NCI-H146 (cell line): Measurements from ENCODE around the gene GINS3.
A peak's percentile ranks its signal among the peaks of the same experiment; 100 is the strongest.
"Not testable (repeated sequence)": the region's sequence is repeated elsewhere in the genome, so short reads cannot be mapped to it uniquely, and the experiment has no call there.

Experiments used
- DNase-seq: peaks from one replicate; lab custom pipeline; 2025; lab: John Stamatoyannopoulos, UW

Gene GINS3

GRCh38 chr16:58389724-58390123, 2.5 kb upstream of the GINS3 start:
- no peak for DNase-seq

- DNase-seq = no peak
Observed at GRCh38 chr16:58393138-58393504, 850 bp downstream of the GINS3 start.

- DNase-seq = not testable (repeated sequence)
Observed at GRCh38 chr16:58396897-58397296, 4.6 kb downstream of the GINS3 start.

- peak; percentile 2 for DNase-seq
Observed at GRCh38 chr16:58399718-58400633, 7.7 kb downstream of the GINS3 start.

GRCh38 chr16:58401305-58401704, 9.0 kb downstream of the GINS3 start:
- not testable (repeated sequence) for DNase-seq

- no peak for DNase-seq
Observed at GRCh38 chr16:58402796-58403195, 10.5 kb downstream of the GINS3 start.

- DNase-seq = no peak
Observed at GRCh38 chr16:58409316-58409973, 17.2 kb downstream of the GINS3 start.

- no peak for DNase-seq
Observed at GRCh38 chr16:58411336-58411735, 19.1 kb downstream of the GINS3 start.

- DNase-seq = no peak
Observed at GRCh38 chr16:58411736-58412614, 19.7 kb downstream of the GINS3 start.

GRCh38 chr16:58412615-58412970, 20.3 kb downstream of the GINS3 start:
- DNase-seq = not testable (repeated sequence)

- DNase-seq = no peak
Observed at GRCh38 chr16:58413359-58413758, 21.1 kb downstream of the GINS3 start.

GRCh38 chr16:58415003-58415402, 22.7 kb downstream of the GINS3 start:
- no peak for DNase-seq

- not testable (repeated sequence) for DNase-seq
Observed at GRCh38 chr16:58415961-58416360, 23.7 kb downstream of the GINS3 start.

GRCh38 chr16:58417035-58417434, 24.8 kb downstream of the GINS3 start:
- DNase-seq = no peak

GRCh38 chr16:58417600-58417999, 25.3 kb downstream of the GINS3 start:
- DNase-seq = no peak

- DNase-seq = no peak
Observed at GRCh38 chr16:58418026-58418425, 25.8 kb downstream of the GINS3 start.

- DNase-seq = no peak
Observed at GRCh38 chr16:58418601-58419000, 26.3 kb downstream of the GINS3 start.

GRCh38 chr16:58419241-58419990, 27.1 kb downstream of the GINS3 start:
- DNase-seq = no peak

- DNase-seq = no peak
Observed at GRCh38 chr16:58421059-58421458, 28.8 kb downstream of the GINS3 start.

GRCh38 chr16:58421529-58421928, 29.3 kb downstream of the GINS3 start:
- DNase-seq = no peak

GRCh38 chr16:58422809-58423208, 30.5 kb downstream of the GINS3 start:
- no peak for DNase-seq

GRCh38 chr16:58425245-58425644, 33.0 kb downstream of the GINS3 start:
- DNase-seq = no peak
